Forelimb muscle (tissue), 1 donor: ENCODE measurements around the gene KRT3. TPM values are rescaled to one million over a fixed set of nuclear protein-coding genes. Genes with fewer than 3 reads are reported as not detected.

Source experiments
- DNase-seq: peaks from one replicate; pipeline ENCODE4 v3.0.0-alpha.2; 2013; ENCODE audit warnings: low read depth
- polyA plus RNA-seq: library from polyadenylated mRNA; unstranded; fragments of 120-200 nt; gene quantifications from one replicate; pipeline ENCODE4 v1.2.1, GENCODE V29; 2013; ENCODE audit not compliant: insufficient read length

Gene KRT3
- polyA plus RNA-seq, 1 donor, result not detected

GRCh38 chr12:52827499-52828090 lies 31.7 kb upstream of the KRT3 start:
- DNase-seq, result no peak

DNA sequence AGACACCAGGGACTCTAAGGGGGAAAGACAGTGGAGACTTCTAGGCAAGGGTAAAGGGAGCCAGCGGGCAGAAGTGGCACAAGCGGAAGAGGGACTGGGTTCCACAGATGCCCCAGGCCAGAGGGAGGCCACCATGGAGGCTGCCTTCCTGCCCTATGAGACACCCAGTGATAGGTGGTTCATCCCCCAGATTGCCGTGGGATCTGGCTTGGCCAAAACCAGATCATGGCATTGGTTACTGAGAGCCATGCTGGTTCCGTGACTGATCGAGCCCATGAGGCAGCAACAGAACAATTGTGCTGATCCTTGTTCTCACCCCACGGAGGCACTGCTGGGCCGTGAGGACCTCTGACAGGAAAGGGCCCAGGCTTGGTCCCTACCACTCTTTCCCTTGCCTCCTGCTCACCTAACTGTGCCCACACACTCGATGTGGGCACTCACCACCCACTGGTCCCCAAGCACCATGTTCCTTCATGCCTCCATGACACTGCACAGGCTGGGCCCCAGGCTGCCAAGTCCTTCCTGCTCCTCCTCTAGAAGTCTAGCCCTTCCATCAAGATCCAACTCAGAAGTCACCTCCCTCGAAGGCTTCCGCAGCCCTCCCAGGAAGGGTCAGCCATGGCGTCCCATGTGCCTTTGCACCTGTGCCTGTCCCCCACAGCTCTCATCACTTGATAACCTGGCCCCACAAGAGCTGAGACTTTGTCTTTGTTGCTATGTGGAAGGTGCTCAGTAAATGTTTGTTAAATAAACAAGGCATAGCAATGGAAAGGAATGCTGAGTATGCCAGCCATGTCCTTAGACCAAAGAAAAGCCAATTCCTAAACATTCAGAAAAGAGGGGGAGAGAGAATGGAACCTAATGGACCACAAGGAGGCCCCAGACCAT lies 30.9 kb upstream of the KRT3 start:
- DNase-seq, result no peak

DNA sequence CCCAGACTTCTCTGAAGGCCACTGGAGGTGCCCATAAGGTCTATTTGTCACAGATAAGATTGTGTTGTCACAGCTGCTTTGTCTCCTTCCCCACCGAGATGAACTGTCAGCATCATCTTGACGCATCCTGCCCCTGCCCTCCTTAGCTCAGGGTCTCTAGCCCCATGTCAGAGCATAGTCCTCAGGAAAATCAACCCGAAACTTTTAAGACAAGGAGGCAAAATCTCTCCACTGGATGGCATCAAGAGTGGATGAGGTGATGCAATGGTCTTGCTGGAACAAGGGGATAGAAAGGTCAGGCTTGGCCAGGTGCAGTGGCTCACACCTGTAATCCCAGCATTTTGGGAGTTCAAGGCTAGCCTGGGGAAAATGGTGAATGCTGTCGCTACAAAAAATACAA lies 30.0 kb upstream of the KRT3 start:
- no peak for DNase-seq

DNA sequence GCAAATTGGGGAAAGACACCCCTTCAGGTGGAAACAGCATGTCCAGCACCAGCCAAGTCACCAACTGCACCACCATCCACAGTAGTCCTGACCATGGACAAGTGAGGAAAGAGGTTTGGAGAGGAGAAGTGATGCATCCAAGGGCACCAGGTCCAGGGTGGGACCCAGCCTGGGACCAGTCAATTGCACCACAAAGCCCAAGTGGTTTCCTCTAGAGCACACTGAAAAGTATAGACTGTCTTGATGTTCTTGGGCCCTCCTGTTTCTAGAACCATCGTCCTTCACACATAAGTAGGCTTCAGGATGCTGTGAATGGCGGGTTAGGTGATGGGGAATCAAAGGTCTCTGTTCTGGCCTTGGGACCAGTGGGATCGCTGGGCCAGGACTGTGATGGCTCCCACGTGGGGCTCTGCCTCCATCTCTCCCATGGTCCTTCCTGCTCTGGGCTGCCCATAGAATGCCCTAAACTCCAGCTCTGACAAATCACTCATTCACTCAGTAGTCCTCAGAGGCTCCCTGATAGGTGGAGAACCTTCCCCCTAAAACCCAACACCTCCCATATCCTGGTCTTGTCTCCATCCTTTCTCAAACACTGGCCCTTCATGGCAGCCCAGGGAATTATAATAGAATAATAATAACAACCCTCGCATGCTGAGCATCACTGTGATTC lies 29.0 kb upstream of the KRT3 start:
- no peak for DNase-seq

DNA sequence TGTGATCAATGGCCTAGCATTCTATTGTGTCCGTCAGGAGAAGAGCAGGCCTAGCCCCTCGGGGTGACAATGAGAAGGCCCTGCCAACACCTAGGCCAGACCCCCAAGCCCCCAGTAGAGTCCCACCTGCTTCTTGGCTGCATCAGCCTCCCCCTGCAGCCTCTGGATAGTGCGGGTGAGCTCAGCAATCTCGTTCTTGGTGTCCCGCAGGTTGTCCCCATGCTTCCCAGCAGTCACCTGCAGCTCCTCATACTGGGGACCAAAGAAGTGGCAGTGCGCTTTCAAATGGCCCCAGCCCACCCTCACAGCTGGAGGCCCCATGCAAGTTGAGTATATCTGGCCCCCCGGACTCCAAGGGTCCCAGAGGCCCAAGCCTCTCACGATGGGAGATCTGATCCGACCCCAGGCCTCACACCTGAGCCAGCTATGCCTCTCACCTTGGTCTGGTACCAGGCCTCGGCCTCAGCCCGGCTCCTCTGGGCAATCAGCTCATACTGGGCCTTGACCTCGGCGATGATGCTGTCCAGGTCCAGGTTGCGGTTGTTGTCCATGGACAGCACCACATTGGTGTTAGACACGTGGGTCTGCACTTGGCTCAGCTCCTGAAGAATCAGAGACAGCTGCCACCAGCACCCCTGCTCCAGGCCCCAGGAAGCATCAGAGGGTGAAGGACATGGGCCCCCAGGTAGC lies 28.0 kb upstream of the KRT3 start:
- no peak for DNase-seq

- no peak for DNase-seq
These were observed 27.0 kb upstream of the KRT3 start for GRCh38 chr12:52822771-52823510.

GRCh38 chr12:52821826-52822660 lies 26.1 kb upstream of the KRT3 start:
- DNase-seq, result no peak

GRCh38 chr12:52821071-52821730 lies 25.3 kb upstream of the KRT3 start:
- no peak for DNase-seq

- no peak for DNase-seq
These were observed 24.6 kb upstream of the KRT3 start for GRCh38 chr12:52820521-52820920.

- no peak for DNase-seq
These were observed 24.0 kb upstream of the KRT3 start for GRCh38 chr12:52819731-52820510.

- DNase-seq, result no peak
These were observed 23.0 kb upstream of the KRT3 start for GRCh38 chr12:52818887-52819420.

- no peak for DNase-seq
These were observed 22.5 kb upstream of the KRT3 start for GRCh38 chr12:52818388-52818787.

GRCh38 chr12:52817699-52818238 lies 21.9 kb upstream of the KRT3 start:
- DNase-seq, result no peak

DNA sequence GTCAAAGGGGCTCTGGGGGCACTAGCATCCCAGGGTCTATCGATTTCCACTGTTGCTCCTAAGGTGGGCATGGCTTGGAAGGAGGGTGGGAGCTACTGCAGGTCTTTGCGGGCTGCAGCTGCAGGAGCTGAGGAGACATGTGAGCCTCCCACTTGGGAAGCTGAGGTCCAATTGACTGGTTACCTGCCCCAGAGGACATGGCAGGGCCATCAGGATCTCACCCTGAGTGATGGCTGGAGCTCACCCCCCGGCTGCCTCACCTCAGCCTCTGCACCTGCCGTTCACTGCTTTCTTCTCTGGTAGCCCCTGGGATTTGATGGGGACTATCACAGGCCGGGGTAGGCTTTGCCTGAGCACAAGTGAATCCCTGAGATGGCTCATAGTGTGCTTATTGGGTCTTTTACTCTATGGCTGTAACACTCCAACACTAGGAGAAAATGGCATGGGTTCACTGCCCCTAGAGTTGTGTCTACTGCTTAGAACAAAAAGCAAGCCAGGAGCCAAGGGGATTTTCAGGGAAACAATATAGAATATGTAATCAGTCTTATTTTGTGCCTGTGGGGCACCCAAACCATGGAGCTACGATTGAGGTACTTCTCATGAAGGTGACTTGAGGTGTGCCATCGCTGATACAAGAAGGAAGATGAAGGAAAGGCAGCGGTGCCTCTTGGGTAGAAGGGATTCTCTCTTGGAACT lies 21.2 kb upstream of the KRT3 start:
- no peak for DNase-seq

DNA sequence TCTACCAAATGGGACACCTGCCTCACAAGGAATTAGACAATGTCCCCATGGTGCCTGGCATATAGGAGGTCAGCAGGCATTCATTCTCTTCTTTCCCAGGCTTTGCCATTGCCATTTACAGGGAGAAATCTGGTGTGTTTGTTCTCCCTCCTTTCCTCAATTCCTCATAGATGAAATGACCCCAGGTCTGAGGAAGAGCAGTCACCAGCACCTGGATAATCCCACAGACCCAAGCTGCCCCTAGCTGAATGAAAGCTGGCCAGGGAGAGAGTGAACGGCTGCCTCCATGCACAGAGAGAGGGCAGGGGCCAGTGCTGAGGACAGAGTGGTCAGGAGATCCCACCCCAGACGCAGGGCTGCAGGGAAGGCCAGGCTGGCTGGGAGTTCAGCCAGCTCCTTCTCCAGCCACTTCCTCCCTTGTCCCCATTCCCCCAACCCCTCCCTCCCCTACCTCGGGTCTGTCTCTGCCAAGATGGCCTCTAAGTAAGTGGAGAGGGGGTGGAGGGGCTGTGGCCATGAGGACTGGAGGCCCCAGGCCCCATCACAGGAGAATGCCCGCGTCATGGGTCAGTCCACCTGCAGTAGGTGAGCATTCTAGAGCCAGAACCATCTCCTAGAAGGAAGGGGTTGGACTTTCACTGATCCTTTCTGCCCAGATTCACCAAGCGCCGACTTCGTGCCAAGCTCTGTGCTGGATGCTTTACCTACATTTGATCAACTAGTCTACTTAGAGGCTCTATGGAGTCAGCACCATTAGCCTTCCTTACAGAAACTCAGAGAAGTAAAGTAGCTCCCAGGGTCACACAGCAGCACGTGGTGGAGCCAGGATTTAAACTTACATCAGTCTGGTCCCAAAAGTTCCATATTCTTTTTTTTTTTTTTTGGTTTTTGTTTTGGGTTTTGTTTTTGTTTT lies 20.0 kb upstream of the KRT3 start:
- no peak for DNase-seq

GRCh38 chr12:52815161-52815560 lies 19.2 kb upstream of the KRT3 start:
- no peak for DNase-seq

DNA sequence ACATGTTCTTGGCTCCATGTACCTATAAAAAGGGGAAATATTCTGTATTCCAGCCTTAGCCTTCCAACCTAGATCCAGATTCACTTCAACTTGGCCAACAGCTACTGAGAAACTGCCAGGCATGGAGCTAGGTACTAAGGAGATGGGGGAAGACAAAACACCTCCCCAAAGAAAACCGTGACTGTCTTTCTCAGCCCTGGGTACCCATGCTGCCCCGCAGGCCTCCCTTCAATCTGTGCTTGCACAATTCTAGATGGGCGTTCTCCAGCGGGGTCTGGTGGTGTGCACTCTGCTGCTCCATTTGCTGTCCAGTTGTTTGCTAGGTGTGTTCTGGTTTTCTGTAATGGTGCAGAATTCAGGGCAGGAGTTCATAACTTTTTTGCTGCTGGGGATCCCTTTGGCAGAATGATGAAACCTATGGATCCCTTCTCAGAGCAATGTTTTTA lies 18.8 kb upstream of the KRT3 start:
- no peak for DNase-seq
